ENCODE measurements around the gene ZNF782.
"Not testable (repeated sequence)": the region's sequence is repeated elsewhere in the genome, so short reads cannot be mapped to it uniquely, and the experiment has no call there.

The ZNF782 gene

GRCh38 chr9:96854651-96855273 is 448 bp upstream of the ZNF782 start:
- no peak for DNase-seq (ENCODE audit: low read depth in 4 of 4, low spot score in 1 of 4)

GRCh38 chr9:96852676-96853075 is 1.6 kb downstream of the ZNF782 start:
- no peak for DNase-seq (ENCODE audit: low read depth in 4 of 4, low spot score in 1 of 4)

- no peak for DNase-seq (ENCODE audit: low read depth in 4 of 4, low spot score in 1 of 4)
These were observed 10.3 kb downstream of the ZNF782 start for GRCh38 chr9:96844040-96844439.

GRCh38 chr9:96818533-96818932 is 35.8 kb downstream of the ZNF782 start:
- no peak for DNase-seq (ENCODE audit: low read depth in 4 of 4, low spot score in 1 of 4)

- DNase-seq (ENCODE audit: low read depth in 4 of 4, low spot score in 1 of 4) = no peak
These were observed 36.3 kb downstream of the ZNF782 start for GRCh38 chr9:96817973-96818372.

- no peak for DNase-seq (ENCODE audit: low read depth in 4 of 4, low spot score in 1 of 4)
These were observed 40.7 kb downstream of the ZNF782 start for GRCh38 chr9:96813607-96814006.

- DNase-seq (ENCODE audit: low read depth in 4 of 4, low spot score in 1 of 4) = not testable (repeated sequence)
These were observed 55.4 kb downstream of the ZNF782 start for GRCh38 chr9:96798959-96799358.

GRCh38 chr9:96784021-96784420 is 70.3 kb downstream of the ZNF782 start:
- DNase-seq (ENCODE audit: low read depth in 4 of 4, low spot score in 1 of 4) = no peak

- no peak for DNase-seq (ENCODE audit: low read depth in 4 of 4, low spot score in 1 of 4)
These were observed 72.1 kb downstream of the ZNF782 start for GRCh38 chr9:96782235-96782634.

- DNase-seq (ENCODE audit: low read depth in 4 of 4, low spot score in 1 of 4) = no peak
These were observed 72.8 kb downstream of the ZNF782 start for GRCh38 chr9:96781552-96781951.

- DNase-seq (ENCODE audit: low read depth in 4 of 4, low spot score in 1 of 4) = no peak
These were observed 75.2 kb downstream of the ZNF782 start for GRCh38 chr9:96779089-96779488.

GRCh38 chr9:96777426-96777864 is 76.9 kb downstream of the ZNF782 start:
- peak in 1 of 4 experiments; percentile 6 for DNase-seq (ENCODE audit: low read depth in 4 of 4, low spot score in 1 of 4)

GRCh38 chr9:96771124-96771523 is 83.2 kb downstream of the ZNF782 start:
- DNase-seq (ENCODE audit: low read depth in 4 of 4, low spot score in 1 of 4) = no peak

- DNase-seq (ENCODE audit: low read depth in 4 of 4, low spot score in 1 of 4) = no peak
These were observed 84.3 kb downstream of the ZNF782 start for GRCh38 chr9:96769989-96770388.

Measured in stimulated activated CD4-positive, alpha-beta T cell treated with anti-CD3 and anti-CD28 coated beads, Interleukin-1b, Interleukin-23, amount 100 ng/mL, for 24 hours (primary cell).